HEK293T (cell line): ENCODE data around the gene KMT2C.

ENCODE experiments used
- BHLHE40 ChIP-seq: fragments of 450-650 bp; IDR thresholded peaks from 2 replicates; pipeline ENCODE4 v1.6.1; 2016; ENCODE audit warnings: mild to moderate bottlenecking, moderate library complexity, borderline replicate concordance
- LEF1 ChIP-seq: fragments of 450-650 bp; IDR thresholded peaks from 2 replicates; pipeline ENCODE4 v1.6.1; 2017; ENCODE audit warnings: mild to moderate bottlenecking, borderline replicate concordance
- NFRKB ChIP-seq: fragments of 450-650 bp; IDR thresholded peaks from 2 replicates; pipeline ENCODE4 v1.6.1; 2016; ENCODE audit warnings: mild to moderate bottlenecking, moderate library complexity
- SP1 ChIP-seq: fragments of 450-650 bp; IDR thresholded peaks from 2 replicates; pipeline ENCODE4 v1.6.1; 2017
- SUZ12 ChIP-seq: fragments of 450-650 bp; IDR thresholded peaks from 2 replicates; pipeline ENCODE4 v1.6.1; 2016; ENCODE audit warnings: mild to moderate bottlenecking

DNA sequence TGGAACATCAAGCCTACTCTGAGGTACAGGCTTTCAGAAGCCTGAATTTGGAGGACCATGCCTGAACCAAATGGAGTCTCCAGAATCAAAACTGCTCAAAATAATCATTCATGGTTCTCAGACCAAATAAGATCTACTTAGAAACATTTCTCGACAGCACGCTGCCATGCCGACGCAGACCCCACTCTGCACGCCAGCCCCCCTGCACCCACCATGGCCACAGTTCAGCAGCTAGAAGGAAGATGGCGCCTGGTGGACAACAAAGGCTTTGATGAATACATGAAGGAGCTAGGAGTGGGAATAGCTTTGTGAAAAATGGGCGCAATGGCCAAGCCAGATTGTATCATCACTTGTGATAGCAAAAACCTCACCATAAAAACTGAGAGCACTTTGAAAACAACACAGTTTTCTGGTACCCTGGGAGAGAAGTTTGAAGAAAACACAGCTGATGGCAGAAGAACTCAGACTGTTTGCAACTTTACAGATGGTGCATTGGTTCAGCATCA is 6.6 kb upstream of the KMT2C start:
- TF ChIP-seq BHLHE40 (no peak), NFRKB (no peak), SP1 (no peak), LEF1 (no peak), SUZ12 (no peak)
